Adrenal gland (tissue), 5 donors: ENCODE measurements around the gene PPP6R2.

ENCODE experiments used
- POLR2A ChIP-seq, 2 donors: fragments of 450-650 bp; IDR thresholded peaks; one replicate each; pipeline ENCODE4 v1.6.1; 2017; ENCODE audit warnings: antibody characterized with exemption in 2 of 2, mild to moderate bottlenecking in 2 of 2, moderate library complexity in 1 of 2
- TF ChIP-seq, protein P1 (sequence below), 6 experiments: fragments of 450-650 bp in 4 of 6; fragments of 200-600 bp in 2 of 6; sonication (generic) in 1 of 6; IDR thresholded peaks; 1 replicate in 5 of 6; 2 replicates in 1 of 6; pipeline versions ENCODE4 v1.5.1 to v1.8.0; 2016 to 2021; ENCODE audit warnings: antibody characterized with exemption in 6 of 6, mild to moderate bottlenecking in 2 of 6, moderate library complexity in 1 of 6
- donor health status: DM: no; HTN: no; CAD: no.

DNA sequence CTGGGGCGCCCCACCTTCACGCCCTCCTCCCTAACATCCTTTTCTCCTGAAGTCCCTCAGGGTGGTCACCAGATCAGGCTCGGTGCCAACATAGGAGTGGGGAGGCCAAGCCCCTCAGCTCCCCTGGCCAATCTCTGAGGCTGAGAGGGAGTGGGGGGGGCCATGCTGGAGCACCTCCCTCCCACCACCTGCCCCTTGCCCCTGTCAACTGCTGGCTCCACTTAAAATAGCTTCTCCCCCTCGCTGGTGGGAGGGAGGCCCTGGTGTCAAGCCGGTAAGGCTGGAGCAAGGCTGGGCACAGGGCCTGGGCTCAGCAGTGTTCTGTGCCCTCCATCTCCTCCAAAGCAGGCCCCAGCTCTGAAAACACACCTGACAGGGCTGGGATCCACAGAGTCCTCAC lies 40.6 kb upstream of the PPP6R2 start:
- TF ChIP-seq, protein P1, sequence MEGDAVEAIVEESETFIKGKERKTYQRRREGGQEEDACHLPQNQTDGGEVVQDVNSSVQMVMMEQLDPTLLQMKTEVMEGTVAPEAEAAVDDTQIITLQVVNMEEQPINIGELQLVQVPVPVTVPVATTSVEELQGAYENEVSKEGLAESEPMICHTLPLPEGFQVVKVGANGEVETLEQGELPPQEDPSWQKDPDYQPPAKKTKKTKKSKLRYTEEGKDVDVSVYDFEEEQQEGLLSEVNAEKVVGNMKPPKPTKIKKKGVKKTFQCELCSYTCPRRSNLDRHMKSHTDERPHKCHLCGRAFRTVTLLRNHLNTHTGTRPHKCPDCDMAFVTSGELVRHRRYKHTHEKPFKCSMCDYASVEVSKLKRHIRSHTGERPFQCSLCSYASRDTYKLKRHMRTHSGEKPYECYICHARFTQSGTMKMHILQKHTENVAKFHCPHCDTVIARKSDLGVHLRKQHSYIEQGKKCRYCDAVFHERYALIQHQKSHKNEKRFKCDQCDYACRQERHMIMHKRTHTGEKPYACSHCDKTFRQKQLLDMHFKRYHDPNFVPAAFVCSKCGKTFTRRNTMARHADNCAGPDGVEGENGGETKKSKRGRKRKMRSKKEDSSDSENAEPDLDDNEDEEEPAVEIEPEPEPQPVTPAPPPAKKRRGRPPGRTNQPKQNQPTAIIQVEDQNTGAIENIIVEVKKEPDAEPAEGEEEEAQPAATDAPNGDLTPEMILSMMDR (IDR thresholded peaks at IDR 0.05) = no peak
- TF ChIP-seq POLR2A (IDR thresholded peaks at IDR 0.05) = no peak
